Esophagus squamous epithelium (tissue), 4 donors: ENCODE measurements around the gene KRT72.

Experiments used
- POLR2A ChIP-seq, 4 donors: fragments of 450-650 bp; IDR thresholded peaks; one replicate each; pipeline ENCODE4 v1.6.1; 2017; ENCODE audit warnings: antibody characterized with exemption in 4 of 4, mild to moderate bottlenecking in 4 of 4, moderate library complexity in 3 of 4
- TF ChIP-seq, protein P1 (sequence below), 6 experiments: fragments of 450-650 bp in 4 of 6; fragments of 200-600 bp in 2 of 6; sonication (generic) in 2 of 6; IDR thresholded peaks; one replicate each; pipeline ENCODE4 v1.5.1; 2016 to 2019; ENCODE audit warnings: antibody characterized with exemption in 6 of 6, mild to moderate bottlenecking in 4 of 6, moderate library complexity in 4 of 6

DNA sequence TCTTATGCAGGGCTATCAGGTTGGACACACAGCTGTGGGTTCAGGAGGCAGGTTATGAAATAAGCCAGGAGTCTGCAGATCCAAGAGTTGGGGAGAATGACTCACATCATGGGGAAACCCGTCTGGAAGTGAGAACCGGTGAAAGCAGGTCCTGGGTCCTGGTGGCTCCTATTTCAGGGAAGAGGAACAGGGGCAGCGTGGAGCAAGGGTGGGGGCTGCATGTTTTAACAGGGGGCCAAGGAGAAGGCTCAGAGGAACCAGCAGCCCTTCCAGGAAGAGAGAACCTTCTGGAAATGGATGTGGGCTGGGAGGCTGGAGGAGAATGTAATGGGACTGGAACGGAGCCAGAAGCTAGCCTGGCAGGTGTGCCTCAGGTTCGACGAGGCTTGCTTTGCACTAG is 19.8 kb downstream of the KRT72 start:
- TF ChIP-seq, protein P1, sequence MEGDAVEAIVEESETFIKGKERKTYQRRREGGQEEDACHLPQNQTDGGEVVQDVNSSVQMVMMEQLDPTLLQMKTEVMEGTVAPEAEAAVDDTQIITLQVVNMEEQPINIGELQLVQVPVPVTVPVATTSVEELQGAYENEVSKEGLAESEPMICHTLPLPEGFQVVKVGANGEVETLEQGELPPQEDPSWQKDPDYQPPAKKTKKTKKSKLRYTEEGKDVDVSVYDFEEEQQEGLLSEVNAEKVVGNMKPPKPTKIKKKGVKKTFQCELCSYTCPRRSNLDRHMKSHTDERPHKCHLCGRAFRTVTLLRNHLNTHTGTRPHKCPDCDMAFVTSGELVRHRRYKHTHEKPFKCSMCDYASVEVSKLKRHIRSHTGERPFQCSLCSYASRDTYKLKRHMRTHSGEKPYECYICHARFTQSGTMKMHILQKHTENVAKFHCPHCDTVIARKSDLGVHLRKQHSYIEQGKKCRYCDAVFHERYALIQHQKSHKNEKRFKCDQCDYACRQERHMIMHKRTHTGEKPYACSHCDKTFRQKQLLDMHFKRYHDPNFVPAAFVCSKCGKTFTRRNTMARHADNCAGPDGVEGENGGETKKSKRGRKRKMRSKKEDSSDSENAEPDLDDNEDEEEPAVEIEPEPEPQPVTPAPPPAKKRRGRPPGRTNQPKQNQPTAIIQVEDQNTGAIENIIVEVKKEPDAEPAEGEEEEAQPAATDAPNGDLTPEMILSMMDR (IDR thresholded peaks at IDR 0.05) = no peak
- TF ChIP-seq POLR2A (IDR thresholded peaks at IDR 0.05) = no peak
